ENCODE results near the gene MAP3K5.

DNA sequence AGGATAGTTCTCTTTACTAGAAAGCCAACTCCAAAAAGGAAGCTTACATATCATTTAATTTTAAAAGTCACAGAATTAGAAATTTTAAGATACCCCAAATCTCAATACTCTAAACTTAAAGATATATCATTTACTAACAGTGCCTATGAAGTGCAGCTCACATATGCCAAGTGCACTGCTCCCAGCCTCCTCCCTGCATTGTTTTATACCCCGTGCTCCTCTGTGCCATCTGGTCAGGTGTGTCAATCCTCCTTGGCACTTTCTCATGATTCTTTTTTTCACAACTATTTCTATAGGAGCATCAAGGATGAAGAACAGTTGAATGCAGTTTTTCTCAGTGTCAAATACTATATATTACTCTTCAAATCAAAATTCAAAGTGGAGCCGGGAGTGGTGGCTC is 250.9 kb downstream of the MAP3K5 start:
- TF ChIP-seq, protein P1, sequence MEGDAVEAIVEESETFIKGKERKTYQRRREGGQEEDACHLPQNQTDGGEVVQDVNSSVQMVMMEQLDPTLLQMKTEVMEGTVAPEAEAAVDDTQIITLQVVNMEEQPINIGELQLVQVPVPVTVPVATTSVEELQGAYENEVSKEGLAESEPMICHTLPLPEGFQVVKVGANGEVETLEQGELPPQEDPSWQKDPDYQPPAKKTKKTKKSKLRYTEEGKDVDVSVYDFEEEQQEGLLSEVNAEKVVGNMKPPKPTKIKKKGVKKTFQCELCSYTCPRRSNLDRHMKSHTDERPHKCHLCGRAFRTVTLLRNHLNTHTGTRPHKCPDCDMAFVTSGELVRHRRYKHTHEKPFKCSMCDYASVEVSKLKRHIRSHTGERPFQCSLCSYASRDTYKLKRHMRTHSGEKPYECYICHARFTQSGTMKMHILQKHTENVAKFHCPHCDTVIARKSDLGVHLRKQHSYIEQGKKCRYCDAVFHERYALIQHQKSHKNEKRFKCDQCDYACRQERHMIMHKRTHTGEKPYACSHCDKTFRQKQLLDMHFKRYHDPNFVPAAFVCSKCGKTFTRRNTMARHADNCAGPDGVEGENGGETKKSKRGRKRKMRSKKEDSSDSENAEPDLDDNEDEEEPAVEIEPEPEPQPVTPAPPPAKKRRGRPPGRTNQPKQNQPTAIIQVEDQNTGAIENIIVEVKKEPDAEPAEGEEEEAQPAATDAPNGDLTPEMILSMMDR (conservative IDR thresholded peaks at IDR 0.05 in 1 of 2, IDR thresholded peaks at IDR 0.05 in 1 of 2; ENCODE audit: low read depth in 1 of 2, low read length in 2 of 2) = no peak
- TF ChIP-seq EZH2 (IDR thresholded peaks at IDR 0.05; ENCODE audit: low read length, missing control alignments) = no peak
